ENCODE measurements around the gene LRRC17.

The LRRC17 gene

GRCh38 chr7:102992938-102993717 is 80.3 kb downstream of the LRRC17 start:
- FAIRE-seq (no peak), DNase-seq (ENCODE audit: insufficient read length) (no peak)

DNA sequence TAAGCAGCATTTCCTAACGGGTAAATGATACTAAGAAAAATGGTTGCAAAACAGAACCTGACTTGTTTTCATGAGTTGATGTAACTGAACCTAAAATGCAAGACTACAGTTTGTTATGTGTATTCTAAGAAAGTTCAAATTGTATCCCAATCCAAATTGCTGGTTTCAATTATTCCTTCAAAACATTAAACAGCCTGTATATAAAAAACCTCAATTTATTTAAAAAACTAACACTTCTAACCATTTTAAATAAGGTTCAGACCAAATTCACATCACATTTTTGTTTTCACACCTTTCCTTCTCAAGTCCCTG is 80.9 kb downstream of the LRRC17 start:
- FAIRE-seq: no peak
- TF ChIP-seq TAF1 (IDR thresholded peaks at IDR 0.05; ENCODE audit: borderline replicate concordance, low read depth, low read length): no peak
- TF ChIP-seq POLR2AphosphoS5 (IDR thresholded peaks at IDR 0.05; ENCODE audit: low read depth, low read length): no peak
- no peak for TF ChIP-seq POLR2A (IDR thresholded peaks at IDR 0.05; ENCODE audit: low read depth, low read length)
- DNase-seq (ENCODE audit: insufficient read length): no peak

More at GRCh38 chr7:102992938-102993717, 80.3 kb downstream of the LRRC17 start:
- no peak for TF ChIP-seq POLR2AphosphoS5 (IDR thresholded peaks at IDR 0.05; ENCODE audit: low read depth, low read length)
- TF ChIP-seq TAF1 (IDR thresholded peaks at IDR 0.05; ENCODE audit: borderline replicate concordance, low read depth, low read length): no peak
- no peak for TF ChIP-seq POLR2A (IDR thresholded peaks at IDR 0.05; ENCODE audit: low read depth, low read length)

- FAIRE-seq (no peak), DNase-seq (ENCODE audit: insufficient read length) (no peak)
- no peak for TF ChIP-seq POLR2A (IDR thresholded peaks at IDR 0.05; ENCODE audit: low read depth, low read length)
These were observed 81.8 kb downstream of the LRRC17 start for GRCh38 chr7:102994567-102994966.
